Mesenchymal stem cell (in vitro differentiated cells and primary cell): ENCODE data around the gene TIPIN.

Experiments
- DNase-seq: peaks from one replicate; pipeline ENCODE4 v3.0.0-alpha.2; 2013
- H2AFZ ChIP-seq: one replicate; pipeline ENCODE4 v1.6.1; 2013; ENCODE audit warnings: low read depth, mild to moderate bottlenecking, control low read depth, inconsistent platforms, low read length, moderate library complexity
- H2AK5ac ChIP-seq: 2 replicates; pipeline ENCODE4 v1.6.1; 2013; ENCODE audit warnings: low read length, moderate library complexity, mild to moderate bottlenecking, inconsistent platforms; ENCODE audit not compliant: severe bottlenecking
- H2BK120ac ChIP-seq: one replicate; pipeline ENCODE4 v1.6.1; 2013; ENCODE audit warnings: low read depth, mild to moderate bottlenecking, inconsistent platforms, low read length, moderate library complexity
- H2BK12ac ChIP-seq, 2 experiments: one replicate each; pipeline ENCODE4 v1.6.1; 2013; ENCODE audit warnings: inconsistent platforms in 2 of 2, low read length in 2 of 2, mild to moderate bottlenecking in 2 of 2, moderate library complexity in 2 of 2, control low read depth in 1 of 2
- H2BK15ac ChIP-seq: one replicate; pipeline ENCODE4 v1.6.1; 2013; ENCODE audit warnings: mild to moderate bottlenecking, low read depth, inconsistent platforms; ENCODE audit not compliant: poor library complexity, severe bottlenecking
- H2BK5ac ChIP-seq: 2 replicates; pipeline ENCODE4 v1.6.1; 2013; ENCODE audit warnings: low read depth, mild to moderate bottlenecking, low read length, control low read depth, inconsistent platforms; ENCODE audit not compliant: poor library complexity, severe bottlenecking
- H3K14ac ChIP-seq, 2 experiments: one replicate each; pipeline ENCODE4 v1.6.1; 2013; ENCODE audit warnings: inconsistent platforms in 2 of 2, low read length in 2 of 2, control low read depth in 1 of 2, mild to moderate bottlenecking in 1 of 2, moderate library complexity in 1 of 2
- H3K18ac ChIP-seq, 2 experiments: one replicate each; pipeline ENCODE4 v1.6.1; 2013; ENCODE audit warnings: inconsistent platforms in 2 of 2, low read length in 2 of 2, control low read depth in 1 of 2, low read depth in 1 of 2, mild to moderate bottlenecking in 1 of 2
- H3K23ac ChIP-seq, 2 experiments: one replicate each; pipeline ENCODE4 v1.6.1; 2013; ENCODE audit warnings: inconsistent platforms in 2 of 2, low read length in 2 of 2, mild to moderate bottlenecking in 2 of 2, moderate library complexity in 2 of 2, control low read depth in 1 of 2
- H3K27ac ChIP-seq: 2 replicates; pipeline ENCODE4 v1.5.1; 2013; ENCODE audit warnings: mild to moderate bottlenecking, moderate library complexity, low read length, control low read depth, inconsistent platforms; ENCODE audit not compliant: poor library complexity, severe bottlenecking
- H3K27me3 ChIP-seq, 2 experiments: 2 replicates each; pipeline versions ENCODE4 v1.6.1 to v1.7.0; 2013; ENCODE audit warnings: low read length in 2 of 2, mild to moderate bottlenecking in 2 of 2, moderate library complexity in 2 of 2, control low read depth in 1 of 2, inconsistent platforms in 1 of 2; ENCODE audit not compliant: control insufficient read depth in 1 of 2, insufficient read depth in 1 of 2
- H3K36me3 ChIP-seq, 2 experiments: 2 replicates each; pipeline versions ENCODE4 v1.6.1 to v1.7.0; 2013; ENCODE audit warnings: low read length in 2 of 2, control low read depth in 1 of 2, inconsistent platforms in 1 of 2, low read depth in 1 of 2, mild to moderate bottlenecking in 1 of 2; ENCODE audit not compliant: insufficient read depth in 2 of 2, control insufficient read depth in 1 of 2
- H3K4ac ChIP-seq, 2 experiments: one replicate each; pipeline ENCODE4 v1.6.1; 2013; ENCODE audit warnings: inconsistent platforms in 2 of 2, low read length in 2 of 2, mild to moderate bottlenecking in 2 of 2, moderate library complexity in 2 of 2, control low read depth in 1 of 2, low read depth in 1 of 2
- H3K4me1 ChIP-seq: 2 replicates; pipeline ENCODE4 v1.6.1; 2013; ENCODE audit warnings: low read depth, low read length, control low read depth; ENCODE audit not compliant: control insufficient read depth, insufficient read depth
- H3K4me2 ChIP-seq: 2 replicates; pipeline ENCODE4 v1.6.1; 2013; ENCODE audit warnings: low read length, mild to moderate bottlenecking, inconsistent platforms; ENCODE audit not compliant: poor library complexity, severe bottlenecking
- H3K4me3 ChIP-seq, 2 experiments: 2 replicates each; pipeline versions ENCODE4 v1.5.1 to v1.7.0; 2013; ENCODE audit warnings: low read length in 2 of 2, mild to moderate bottlenecking in 2 of 2, control low read depth in 1 of 2, low read depth in 1 of 2; ENCODE audit not compliant: insufficient read depth in 1 of 2
- H3K79me1 ChIP-seq: replicated peaks from 2 replicates; pipeline ENCODE4 v1.6.1; 2013; ENCODE audit warnings: mild to moderate bottlenecking, control low read depth, low read length, inconsistent platforms; ENCODE audit not compliant: poor library complexity, severe bottlenecking
- H3K9ac ChIP-seq: 2 replicates; pipeline ENCODE4 v1.7.0; 2013; ENCODE audit warnings: mild to moderate bottlenecking, low read length, moderate library complexity
- H3K9me3 ChIP-seq: 2 replicates; pipeline ENCODE4 v1.7.0; 2013; ENCODE audit warnings: mild to moderate bottlenecking, low read length; ENCODE audit not compliant: control insufficient read depth
- H4K8ac ChIP-seq: one replicate; pipeline ENCODE4 v1.6.1; 2013; ENCODE audit warnings: inconsistent platforms, mild to moderate bottlenecking, low read length, moderate library complexity
- H4K91ac ChIP-seq: one replicate; pipeline ENCODE4 v1.6.1; 2013; ENCODE audit warnings: mild to moderate bottlenecking, low read length, inconsistent platforms
- WGBS: methylation state at CpG from one replicate; pipeline ENCODE4 v1.1.7; 2013; ENCODE audit warnings: mixed read lengths; 5-methylcytosine and 5-hydroxymethylcytosine counted together

The TIPIN gene

GRCh38 chr15:66294932-66295235 is 61.6 kb downstream of the TIPIN start:
- H3K4me2 ChIP-seq: peak overlapping the region; percentile 41
- peaks cover 13% of the 10 kb centered on the region for H3K79me1 ChIP-seq
- peaks cover 0 to 3% of the 10 kb centered on the region in 2 experiments for H3K27me3 ChIP-seq
- no peak overlapping the region for H4K8ac ChIP-seq
- DNase-seq: peak; percentile 67
- H3K14ac ChIP-seq: no peak overlapping the region
- H2BK120ac ChIP-seq: no peak overlapping the region
- H3K18ac ChIP-seq: no peak overlapping the region
- no peak overlapping the region for H4K91ac ChIP-seq
- H3K36me3 ChIP-seq: peaks cover 4 to 6% of the 10 kb centered on the region in 2 experiments
- 0% methylated on average over 2 of the region's 3 CpGs for WGBS
- no peak overlapping the region for H2AFZ ChIP-seq
- no peaks in the 10 kb centered on the region for H3K9me3 ChIP-seq
- H2BK5ac ChIP-seq: no peak overlapping the region
- no peak overlapping the region for H3K23ac ChIP-seq
- H3K4ac ChIP-seq: no peak overlapping the region
- H2BK15ac ChIP-seq: no peak overlapping the region
- H2AK5ac ChIP-seq: no peak overlapping the region
- peak overlapping the region; percentile 93 for H3K27ac ChIP-seq
- H3K4me3 ChIP-seq: peak overlapping the region in 1 of 2 experiments; percentile 85
- no peak overlapping the region for H2BK12ac ChIP-seq
- H3K4me1 ChIP-seq: peaks cover 11% of the 10 kb centered on the region
- H3K9ac ChIP-seq: peak overlapping the region; percentile 90

GRCh38 chr15:66294157-66294931 is 62.1 kb downstream of the TIPIN start:
- H3K9ac ChIP-seq: peak overlapping the region; percentile 90
- peaks cover 13% of the 10 kb centered on the region for H3K79me1 ChIP-seq
- H2BK15ac ChIP-seq: no peak overlapping the region
- H3K14ac ChIP-seq: peak overlapping the region in 1 of 2 experiments; percentile 71
- H3K4me3 ChIP-seq: peak overlapping the region; percentile 85 to 92
- no peaks in the 10 kb centered on the region for H3K9me3 ChIP-seq
- H3K36me3 ChIP-seq: peaks cover 4 to 6% of the 10 kb centered on the region in 2 experiments
- H2BK12ac ChIP-seq: peak overlapping the region in 1 of 2 experiments; percentile 68
- peak overlapping the region; percentile 45 to 92 for H3K18ac ChIP-seq
- peak overlapping the region; percentile 6 to 90 for H3K4ac ChIP-seq
- H4K91ac ChIP-seq: peak overlapping the region; percentile 83
- DNase-seq: peak; percentile 50
- H3K23ac ChIP-seq: peak overlapping the region in 1 of 2 experiments; percentile 91
- peak overlapping the region; percentile 93 for H3K27ac ChIP-seq
- H2AFZ ChIP-seq: peak overlapping the region; percentile 96
- peak overlapping the region; percentile 78 for H2BK120ac ChIP-seq
- H3K27me3 ChIP-seq: peaks cover 0 to 3% of the 10 kb centered on the region in 2 experiments
- H2BK5ac ChIP-seq: peak overlapping the region; percentile 51
- peak overlapping the region; percentile 83 for H4K8ac ChIP-seq
- 2% methylated on average over 15 of the region's 16 CpGs for WGBS
- H2AK5ac ChIP-seq: peak overlapping the region; percentile 66
- peak overlapping the region; percentile 99 for H3K4me2 ChIP-seq
- H3K4me1 ChIP-seq: peaks cover 11% of the 10 kb centered on the region

DNA sequence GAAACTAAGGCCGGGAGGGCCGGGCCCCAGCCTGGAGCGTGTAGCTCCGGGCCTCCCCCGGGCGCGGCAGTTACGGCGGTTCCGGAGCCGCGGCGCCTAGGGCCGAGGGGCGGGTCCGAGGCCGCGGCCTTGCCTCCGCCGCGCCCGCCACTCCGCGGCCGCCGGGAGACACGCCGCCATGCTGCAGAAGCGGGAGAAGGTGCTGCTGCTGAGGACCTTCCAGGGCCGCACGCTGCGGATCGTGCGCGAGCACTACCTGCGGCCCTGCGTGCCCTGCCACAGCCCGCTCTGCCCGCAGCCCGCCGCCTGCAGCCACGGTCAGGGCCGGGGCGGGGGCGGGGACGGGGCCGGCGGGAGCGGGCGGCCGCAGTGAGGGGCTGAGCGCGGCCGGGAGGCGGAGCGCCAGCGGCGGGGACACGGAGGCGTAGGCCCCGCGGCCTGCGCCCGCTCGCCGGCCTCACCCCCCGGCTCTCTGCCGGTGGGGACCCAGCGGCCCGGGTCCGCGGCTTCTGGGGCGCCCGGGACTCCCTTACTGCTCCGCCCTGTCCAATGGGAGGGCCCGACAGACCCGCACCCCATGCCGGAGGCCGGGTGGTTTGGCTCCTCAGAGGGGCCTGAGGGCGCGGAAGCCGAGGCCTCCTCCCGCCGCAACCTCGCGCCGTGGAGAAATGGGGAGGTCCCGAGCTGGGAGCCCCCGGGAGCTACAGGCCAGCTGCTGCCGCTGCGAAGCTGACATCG is 62.9 kb downstream of the TIPIN start, which contains the start of gene DIS3L:
Gene DIS3L, plus strand, starts transcription at position 150 of the 738 bp plus-strand sequence. Its CDS starts 29 bp downstream, at position 179.
- H3K4me2 ChIP-seq: peak within 1 kb of the TSS; percentile 99
- H2BK12ac ChIP-seq: peak within 1 kb of the TSS in 1 of 2 experiments; percentile 68
- H3K36me3 ChIP-seq: peaks cover 2 to 4% of the 10 kb centered on the region in 2 experiments
- peak within 1 kb of the TSS; percentile 93 for H3K27ac ChIP-seq
- peak within 1 kb of the TSS; percentile 66 for H2AK5ac ChIP-seq
- WGBS: under 1% methylated on average over 86 of the region's 92 CpGs
- H3K4me3 ChIP-seq: peak within 1 kb of the TSS; percentile 85 to 92
- peak within 1 kb of the TSS in 1 of 2 experiments; percentile 99 for H3K14ac ChIP-seq
- H3K79me1 ChIP-seq: peaks cover 8% of the 10 kb centered on the region
- peak within 1 kb of the TSS; percentile 73 to 91 for H3K23ac ChIP-seq
- H4K8ac ChIP-seq: peak within 1 kb of the TSS; percentile 95
- H2AFZ ChIP-seq: peak within 1 kb of the TSS; percentile 97
- peak within 1 kb of the TSS; percentile 96 to 99 for H3K18ac ChIP-seq
- peak; percentile 60 for DNase-seq
- H2BK15ac ChIP-seq: peak within 1 kb of the TSS; percentile 89
- H3K4ac ChIP-seq: peak within 1 kb of the TSS; percentile 6 to 90
- no peaks in the 10 kb centered on the region for H3K9me3 ChIP-seq
- H3K27me3 ChIP-seq: peaks cover 0 to 3% of the 10 kb centered on the region in 2 experiments
- H4K91ac ChIP-seq: peak within 1 kb of the TSS; percentile 93
- H3K4me1 ChIP-seq: peaks cover 8% of the 10 kb centered on the region
- peak within 1 kb of the TSS; percentile 90 for H3K9ac ChIP-seq
- H2BK120ac ChIP-seq: peak within 1 kb of the TSS; percentile 84
- H2BK5ac ChIP-seq: peak within 1 kb of the TSS; percentile 51
